ELF-1 (cell line): ENCODE results near the gene HMHB1.
"Not testable (repeated sequence)": the region's sequence is repeated elsewhere in the genome, so short reads cannot be mapped to it uniquely, and the experiment has no call there.

ENCODE experiments used
- DNase-seq: peaks from one replicate; pipeline ENCODE4 v3.0.0-alpha.2; 2016; ENCODE audit warnings: low read depth, low spot score

HMHB1 gene

DNA sequence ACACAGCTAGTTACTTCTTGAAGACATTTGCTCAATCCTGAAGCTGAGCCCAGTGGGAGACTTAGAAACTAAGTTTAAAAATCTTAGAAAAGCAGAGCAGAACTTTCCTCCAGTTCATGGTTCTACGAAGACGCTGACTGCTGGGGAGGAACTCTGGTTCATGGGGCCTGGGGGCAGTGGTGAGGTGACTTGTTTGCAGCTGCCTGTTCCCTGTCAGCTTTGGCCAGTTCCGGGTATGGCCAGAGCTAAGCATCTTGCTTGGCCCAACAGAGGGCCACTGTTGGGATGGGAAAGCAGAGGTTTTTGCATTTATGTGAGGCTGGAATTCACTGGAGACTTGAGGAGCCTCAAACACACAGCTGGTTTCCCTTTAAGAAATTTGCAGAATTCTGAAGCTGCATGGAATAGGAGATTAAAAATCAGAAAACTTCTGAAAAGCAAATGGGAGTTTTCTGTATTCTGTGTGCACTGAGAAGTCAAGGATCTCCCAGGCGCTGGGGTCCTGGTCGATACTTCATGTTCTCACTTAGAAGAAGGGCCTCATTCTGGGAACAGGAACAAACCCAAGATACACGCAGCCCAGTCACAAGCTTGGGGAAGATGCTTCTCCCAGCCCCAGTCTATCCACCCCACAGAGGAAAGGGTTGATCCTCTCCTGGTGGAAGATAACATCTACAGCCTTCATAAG, 10.6 kb upstream of the HMHB1 start:
- peak; percentile 14 for DNase-seq

DNA sequence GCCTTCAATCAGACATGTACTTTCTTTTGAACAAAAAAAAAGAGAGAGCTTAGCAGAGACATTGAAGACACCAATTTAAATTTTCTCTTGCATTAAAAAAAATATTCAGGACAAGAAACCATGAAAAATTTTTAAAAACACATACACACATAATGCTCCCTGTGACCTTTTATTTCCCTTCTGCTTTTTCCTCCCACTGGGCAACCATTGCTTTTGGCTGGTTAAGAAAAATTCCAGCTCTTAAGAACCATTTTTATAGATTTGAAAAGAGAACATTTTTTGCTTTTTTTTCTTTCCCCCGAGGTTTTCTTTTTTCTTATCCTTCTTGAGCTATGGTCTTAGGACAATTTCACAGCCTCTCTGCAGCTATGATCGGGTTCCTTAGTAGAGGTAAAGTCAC, 6.1 kb upstream of the HMHB1 start:
- DNase-seq: no peak

DNA sequence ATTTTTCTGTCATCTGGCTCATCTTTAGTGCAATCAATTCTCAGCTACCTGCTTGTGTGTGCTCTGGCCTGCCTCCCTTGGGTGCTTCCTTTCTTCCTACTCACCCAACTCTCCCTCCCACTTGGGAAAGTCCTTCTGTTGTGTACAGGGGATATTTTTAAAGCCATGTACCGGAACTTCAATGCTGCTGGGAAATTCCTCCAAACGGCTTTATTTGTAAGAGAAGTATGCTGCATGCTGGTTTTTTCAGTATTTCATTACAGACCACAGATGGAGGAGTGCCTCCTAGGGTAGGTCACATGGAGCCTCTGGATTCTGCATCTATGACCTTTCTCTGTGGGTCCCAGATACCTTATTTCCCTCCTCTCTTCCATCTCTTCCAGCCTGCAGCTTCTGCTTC, 5.4 kb upstream of the HMHB1 start:
- no peak for DNase-seq

DNA sequence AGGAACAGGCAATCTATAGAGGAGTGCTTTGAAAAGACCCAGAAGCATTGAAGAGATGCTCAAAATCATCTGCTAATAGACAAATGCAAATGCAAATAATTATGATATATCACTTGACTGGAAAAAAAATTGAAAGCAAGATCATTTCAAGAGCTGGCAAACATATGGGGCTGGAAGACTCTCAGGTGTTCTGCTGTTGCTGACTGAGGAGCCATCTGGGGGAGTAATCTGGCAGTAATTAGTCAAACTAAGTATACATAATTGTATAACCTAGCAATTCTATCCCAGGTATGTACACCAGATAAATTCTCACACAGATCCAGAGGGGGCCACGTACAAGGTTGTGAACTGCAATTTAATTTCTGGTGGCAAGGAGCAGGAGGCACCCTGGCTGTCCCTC, 4.6 kb upstream of the HMHB1 start:
- DNase-seq: no peak

DNA sequence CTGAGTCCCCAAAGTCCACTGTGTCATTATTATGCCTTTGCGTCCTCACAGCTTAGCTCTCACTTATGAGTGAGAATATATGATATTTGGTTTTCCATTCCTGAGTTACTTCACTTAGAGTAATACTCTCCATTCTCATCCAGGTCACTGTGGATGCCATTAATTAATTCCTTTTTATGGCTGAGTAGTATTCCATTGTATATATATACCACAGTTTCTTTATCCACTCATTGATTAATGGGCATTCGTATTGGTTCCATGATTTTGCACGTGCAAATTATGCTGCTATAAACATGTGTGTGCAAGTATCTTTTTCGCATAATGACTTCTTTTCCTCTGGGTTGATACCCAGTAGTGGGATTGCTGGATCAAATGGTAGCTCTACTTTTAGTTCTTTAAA, 4.4 kb downstream of the HMHB1 start:
- DNase-seq: not testable (repeated sequence)

DNA sequence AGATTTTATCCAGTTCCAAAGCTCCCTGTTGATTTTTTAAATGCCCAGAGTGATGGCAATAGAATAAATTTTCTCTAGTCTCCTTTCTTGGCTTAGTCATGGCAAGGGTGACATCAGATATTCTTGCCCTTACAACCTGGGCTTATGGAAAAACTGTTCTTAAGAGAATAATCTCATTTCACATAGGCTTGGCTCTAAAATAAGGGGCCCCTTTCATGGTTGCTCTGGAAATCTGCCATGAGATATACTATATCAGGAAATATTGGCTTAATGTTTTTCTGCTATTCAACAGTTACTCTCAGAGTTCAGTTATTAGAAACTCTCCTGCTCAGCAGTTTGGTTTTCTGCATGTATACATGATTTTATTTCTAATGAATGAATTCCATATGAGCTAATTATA, 7.8 kb downstream of the HMHB1 start:
- DNase-seq: no peak

DNA sequence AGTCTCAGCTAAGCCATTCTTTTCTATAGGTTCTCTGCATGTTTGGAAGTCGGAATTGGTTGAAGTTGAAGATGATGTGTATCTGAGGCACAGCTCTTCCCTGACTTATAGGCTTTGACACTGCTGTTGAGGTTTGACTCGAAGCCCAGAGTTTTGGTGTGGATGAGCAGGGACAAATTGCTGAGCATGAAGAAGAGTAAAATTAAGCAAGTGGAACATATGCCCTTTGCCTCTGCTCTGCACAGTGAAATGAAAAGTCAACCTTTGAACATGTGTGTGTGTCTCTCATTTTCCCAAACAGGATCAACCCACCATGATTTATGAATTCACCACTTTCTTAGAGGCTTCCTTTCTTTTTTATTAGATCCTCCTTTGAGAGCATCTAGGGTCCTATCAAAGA, 8.5 kb downstream of the HMHB1 start:
- no peak for DNase-seq

DNA sequence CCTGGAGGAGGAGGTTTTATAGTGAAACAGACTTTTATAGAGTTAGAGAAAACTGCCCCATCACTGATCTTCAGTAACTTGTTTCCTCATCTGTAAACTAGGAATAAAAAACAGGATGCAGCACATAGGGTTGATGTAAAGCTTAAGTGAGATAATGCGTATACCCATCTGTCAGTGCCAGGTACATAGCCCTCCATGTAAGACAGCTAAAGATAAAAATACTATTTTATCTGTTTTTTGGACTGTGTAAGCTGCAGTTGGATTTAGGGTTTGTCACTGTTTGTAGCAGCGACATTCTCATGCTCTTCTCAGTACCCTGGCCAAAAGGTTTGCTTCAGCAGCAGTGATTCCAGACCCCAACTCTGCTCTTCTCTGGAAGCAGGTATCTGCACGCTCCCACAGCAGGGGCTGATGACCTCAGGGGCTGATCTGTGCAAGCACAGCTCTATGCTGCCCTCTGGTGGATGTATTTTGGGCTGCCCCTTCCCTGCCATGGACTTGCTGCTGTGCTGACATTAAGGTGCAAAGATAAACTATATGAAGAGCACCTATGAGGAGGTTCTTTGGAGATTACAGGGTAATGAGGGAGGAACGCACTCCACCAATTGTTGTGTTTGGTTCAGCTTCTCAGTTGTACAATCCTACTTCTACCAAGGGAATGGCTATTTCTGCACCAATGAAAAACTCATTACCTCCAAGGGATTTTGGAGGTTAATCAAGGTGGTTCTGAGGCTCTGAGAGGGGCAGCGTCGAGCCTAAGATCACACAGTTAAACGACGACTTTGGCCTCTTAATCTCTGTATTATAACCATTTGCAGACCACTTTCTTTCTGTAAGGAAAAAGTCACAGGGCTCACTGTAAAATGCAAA, 13.1 kb downstream of the HMHB1 start:
- DNase-seq: peak; percentile 93

DNA sequence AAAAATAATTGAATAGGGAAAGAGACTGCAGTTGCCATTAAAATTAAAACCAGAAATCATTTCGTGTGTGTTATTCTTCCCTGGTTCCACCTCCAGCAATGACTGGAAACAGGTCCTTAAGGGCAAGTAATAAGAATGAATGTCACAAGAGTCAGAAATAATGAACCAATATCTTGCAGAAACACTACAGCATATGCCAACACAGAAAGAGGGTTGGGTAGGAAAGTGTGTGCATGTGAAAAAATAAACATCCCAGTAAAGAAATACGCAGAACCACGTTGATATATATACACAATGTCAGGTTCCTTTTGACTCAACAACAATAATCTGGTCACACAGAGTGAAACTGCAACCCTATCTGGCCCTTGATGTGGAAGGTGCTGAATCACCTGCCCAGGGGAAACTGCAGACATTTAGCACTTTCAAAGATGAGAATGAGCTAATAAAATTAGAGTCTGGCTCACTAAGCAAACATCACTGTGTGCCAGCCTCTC, 15.0 kb downstream of the HMHB1 start:
- DNase-seq: no peak

DNA sequence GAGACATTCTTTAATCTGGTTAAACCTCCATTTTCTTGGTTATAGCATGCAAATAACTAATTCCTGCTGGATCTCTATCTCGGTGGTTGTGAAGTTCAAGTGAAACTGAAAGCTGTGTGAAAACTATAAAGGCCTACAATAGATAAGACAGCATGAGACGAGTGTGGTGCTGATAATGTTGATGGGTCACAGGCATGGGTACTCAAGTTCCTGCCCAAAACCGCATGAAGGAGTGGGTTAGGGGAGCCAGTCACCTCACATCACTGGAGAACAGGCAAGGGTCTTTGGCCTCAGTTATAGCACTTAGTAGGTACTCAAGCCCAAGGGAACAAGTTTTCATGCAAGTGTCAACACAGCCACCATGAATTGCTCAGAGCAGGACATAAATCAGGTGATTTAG, 16.7 kb downstream of the HMHB1 start:
- DNase-seq: no peak

DNA sequence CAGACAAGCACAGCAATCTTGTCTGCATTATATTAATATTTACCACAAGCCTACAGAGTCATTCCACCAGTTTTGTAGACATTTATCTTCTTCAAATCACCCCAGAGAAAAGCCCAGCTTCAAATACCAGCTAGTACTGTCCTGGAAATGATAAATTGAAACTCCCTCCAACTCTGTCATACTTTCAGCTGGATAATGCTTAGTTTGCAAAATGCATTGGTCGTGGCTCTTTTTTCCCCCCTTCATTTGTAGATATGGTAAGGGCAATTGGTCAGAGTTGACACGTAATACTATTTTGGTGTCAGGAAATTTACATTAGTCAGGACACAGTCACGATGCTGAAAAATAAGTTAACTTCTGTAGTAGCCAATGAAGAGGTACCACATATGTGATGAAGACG, 21.2 kb downstream of the HMHB1 start:
- no peak for DNase-seq

DNA sequence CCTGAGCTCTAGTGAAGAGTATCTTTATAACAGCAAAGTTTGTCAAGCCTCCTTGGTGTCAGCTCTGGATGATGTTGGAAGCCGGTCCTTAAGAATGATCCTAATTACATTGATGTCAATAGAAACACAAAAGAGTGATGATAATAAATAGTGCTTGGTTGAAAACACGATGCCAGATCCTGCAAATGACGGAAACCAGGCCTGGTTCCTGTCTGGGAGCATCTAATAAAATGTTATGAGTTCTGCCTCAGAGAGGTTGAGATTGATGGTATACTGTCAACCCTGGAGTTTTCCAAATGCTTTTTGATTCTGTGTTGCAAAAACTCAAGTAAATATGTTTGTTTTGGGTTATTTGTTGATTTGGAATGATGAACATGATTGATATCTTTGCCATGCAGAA, 23.3 kb downstream of the HMHB1 start:
- DNase-seq: no peak

DNA sequence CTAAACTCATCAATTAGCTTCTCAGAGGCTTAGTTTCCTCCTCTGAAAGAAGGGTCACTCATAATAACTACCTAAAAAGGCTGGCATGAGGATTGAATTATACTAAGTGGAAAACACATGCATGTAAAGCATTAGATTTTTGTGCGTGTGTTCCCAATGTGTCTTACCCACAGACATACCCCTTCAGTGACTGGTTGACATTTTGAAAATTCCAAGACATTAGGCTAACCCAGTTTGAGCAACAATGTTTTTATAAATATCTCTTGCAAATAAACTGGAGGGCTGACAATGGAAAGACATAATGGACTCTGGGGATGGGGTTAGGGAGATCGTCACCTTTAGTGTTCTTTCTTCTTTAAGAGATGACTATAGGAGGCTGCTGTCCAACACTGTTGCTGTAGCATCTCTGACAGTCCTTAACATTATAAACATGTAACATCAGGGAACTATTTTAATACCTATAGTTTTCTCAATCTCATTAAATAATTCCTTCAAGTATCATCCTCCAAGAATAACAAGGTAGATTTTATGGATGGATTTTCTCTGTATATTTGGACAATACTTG, 24.3 kb downstream of the HMHB1 start:
- no peak for DNase-seq

DNA sequence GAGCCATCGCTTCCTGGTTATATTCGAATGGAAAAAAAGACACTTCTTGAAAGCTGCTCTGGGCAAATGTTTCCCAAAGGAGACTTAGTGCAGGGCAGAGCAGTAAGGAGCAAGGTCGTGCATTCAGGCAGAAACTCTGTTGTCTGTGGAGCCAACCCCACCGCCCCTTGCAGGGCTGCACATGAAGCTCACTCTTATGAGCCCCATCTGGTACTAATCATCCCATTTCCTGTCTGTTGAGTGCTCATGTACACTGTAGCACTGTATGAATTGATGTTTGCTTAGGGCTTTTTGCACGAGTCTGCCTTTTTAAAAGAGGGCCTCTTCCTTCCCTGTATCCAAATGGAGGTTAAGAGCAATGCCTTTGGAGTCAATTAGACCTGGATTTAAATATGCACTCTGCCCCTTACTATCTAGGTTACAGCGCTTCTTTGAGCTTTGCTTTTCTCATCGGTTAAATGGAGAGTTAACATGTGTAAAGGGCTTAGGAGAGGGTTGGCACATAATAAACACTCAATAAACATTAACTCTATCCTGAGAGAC, 25.4 kb downstream of the HMHB1 start:
- no peak for DNase-seq

DNA sequence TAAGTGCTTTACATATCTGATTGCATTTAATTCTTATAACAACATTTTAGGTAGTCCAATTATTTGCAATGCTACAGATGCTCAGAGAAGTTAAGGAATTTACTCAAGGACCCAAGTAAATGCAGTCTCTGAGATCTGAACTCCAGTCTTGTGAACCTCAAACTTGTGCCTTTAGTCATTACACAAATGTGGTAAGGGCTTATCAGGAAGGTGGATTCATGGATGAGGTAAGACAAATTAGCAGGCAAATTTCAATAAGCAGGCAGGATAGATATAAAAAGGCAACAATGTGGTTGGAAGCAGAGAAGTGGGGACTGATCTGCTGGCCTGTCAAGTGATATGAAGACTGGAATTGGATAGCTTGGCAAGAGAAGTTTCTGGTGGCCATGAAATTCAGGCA, 29.5 kb downstream of the HMHB1 start:
- DNase-seq: no peak

DNA sequence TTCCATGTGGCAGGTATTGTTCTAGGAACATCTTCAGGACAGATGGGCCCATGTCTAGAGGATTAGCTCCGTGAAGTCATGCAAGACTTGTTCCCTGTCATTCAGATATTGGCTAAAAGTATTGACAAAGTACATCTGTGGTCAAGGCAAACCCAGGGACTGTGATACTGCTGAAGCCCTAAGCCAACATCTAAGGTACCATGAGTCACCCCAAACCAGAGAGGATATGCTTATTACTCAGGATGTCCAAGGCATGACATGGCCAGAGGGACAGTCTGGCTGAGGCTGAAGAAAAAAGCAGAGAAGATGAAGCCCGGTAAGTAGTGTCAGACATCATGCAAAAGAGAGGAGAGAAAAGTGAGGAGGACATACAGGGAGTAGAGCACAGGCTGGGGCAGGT, 31.0 kb downstream of the HMHB1 start:
- DNase-seq: no peak

DNA sequence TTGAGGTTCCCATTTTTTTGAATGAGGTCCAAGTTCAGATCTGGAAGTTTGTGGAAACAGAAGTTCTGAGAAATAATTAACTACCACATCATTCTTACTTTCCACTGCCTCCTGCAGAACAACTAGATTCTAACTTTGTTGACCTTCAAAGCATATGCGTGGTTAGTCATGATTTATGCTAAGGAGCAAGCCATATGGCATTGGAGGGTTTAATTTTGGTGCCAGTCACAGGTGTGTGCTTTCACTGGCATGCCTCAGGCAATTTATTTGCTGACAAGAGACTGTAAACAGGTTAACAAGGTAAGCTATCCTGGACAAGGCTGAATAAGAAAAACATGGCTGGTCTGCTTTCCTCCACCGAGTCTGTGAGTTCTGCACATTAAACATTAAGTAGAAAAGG, 31.5 kb downstream of the HMHB1 start:
- DNase-seq: no peak

DNA sequence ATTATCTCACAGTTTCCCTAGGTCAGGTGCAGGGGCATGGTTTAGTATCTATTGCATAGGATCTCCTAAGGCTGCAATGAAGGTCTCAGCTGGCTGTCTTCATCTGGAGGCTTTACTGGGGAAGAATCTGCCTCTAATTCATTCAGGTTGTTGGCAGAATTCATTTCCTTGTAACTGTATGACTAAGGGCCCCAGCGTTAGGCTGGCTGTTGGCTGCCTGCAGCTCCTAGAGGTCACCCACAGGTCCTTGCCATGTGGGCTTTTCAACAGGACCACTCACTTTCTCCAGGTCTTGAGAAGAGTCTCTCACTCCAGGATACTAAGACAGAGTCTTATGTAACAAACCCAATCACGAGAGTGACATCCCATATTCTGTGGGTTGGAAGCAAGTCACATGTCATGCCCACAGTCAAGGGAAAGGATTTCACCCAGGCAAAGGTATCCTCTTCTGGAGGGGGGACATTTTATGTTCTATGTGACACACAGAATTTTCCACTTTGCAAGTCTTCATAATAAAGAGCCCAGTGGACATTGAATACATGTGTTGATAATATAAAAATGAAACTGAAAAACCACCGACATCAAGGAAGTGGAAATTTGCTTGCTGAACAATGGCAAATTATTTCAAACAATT, 38.2 kb downstream of the HMHB1 start:
- DNase-seq: no peak

DNA sequence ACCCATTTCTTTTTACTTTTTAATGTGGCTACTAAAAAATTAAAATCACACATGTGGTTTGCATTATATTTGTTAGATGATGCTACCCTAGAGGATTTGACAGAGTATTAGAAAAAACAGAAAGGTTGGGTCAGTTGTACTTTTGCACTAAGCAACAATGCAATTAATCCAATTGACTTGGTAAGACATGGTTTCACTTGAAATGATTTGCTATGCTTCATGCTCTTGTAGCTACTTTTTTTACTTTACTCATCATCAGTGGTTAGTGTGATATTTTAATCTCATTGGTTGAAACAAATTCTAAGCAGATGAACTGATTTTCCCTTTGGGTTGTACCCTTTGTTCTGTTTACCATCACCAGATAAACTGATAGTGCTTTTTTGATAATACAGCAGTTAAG, 39.4 kb downstream of the HMHB1 start:
- DNase-seq: no peak

DNA sequence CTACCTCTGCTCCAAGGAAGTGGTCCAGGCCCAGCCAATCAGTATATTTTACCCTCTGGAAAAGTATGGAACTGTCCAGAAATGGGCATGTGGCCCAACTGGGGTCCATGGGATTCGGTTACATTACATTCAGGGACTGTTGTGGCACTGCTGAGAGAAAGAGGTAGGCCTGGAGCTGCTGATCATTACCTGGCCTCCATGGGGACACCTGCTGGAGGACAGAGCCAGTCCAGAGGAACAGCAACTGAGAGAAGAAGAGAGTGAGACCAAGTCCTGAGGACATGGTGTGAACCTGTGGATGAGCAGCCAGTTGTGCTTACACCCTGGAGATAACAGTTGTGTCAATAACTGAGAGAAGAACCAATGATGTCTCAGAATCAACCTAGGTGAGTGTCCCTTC, 48.2 kb downstream of the HMHB1 start:
- no peak for DNase-seq

DNA sequence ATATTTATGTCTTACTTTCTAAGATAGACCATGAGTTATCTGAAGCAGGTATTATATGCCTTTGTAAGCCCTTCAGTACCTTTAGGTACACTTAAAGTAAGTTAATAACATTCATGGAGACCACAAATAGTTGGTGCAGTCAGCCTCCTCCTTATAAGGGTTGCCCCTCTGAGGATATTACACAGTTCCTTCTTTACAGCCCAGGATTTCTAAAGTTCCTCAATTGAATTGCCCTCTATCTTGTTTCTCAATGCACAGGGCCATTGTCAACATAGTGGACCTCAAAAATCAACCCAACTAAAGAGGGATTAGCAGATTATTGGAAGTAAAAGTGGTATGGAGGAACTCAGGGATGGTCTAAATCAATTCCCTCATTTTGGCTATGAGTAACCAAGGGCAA, 50.3 kb downstream of the HMHB1 start:
- no peak for DNase-seq

DNA sequence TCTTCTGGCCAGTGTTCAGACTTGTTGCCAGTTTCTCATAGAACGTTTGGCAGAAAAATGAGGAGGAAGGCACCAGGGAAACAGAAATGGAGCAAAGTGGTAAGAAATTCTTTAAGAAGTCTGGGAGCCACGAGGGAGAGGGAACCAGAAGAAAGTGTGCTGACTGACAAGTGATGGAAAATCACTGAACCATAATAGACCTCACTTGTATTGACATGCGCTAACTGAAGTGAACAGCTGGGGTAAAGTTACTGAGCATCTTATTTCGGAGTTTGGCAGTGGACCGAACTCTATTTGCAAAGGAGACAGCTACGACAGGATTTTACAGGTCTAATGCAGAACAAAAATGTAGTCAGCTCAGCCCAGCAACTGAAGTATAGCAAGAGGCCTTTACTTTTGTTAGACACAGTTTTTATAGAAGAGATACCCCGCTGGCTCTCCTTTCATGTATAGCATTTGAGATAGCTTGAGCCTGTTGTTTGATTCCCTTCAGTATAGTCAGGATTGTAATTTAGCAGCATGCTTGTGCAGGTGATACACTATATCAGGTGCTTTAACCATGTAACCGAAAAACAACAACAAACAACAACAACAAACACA, 53.6 kb downstream of the HMHB1 start:
- DNase-seq: no peak
